H1 (cell line): ENCODE results near the gene PXT1. TPM values are rescaled to one million over a fixed set of nuclear protein-coding genes. Genes with fewer than 3 reads are reported as not detected.

ENCODE experiments used
- CTCF ChIA-PET: fragments of 300-600 bp; sonication (Branson Sonifier 250); formaldehyde crosslinking; loops from one replicate; lab custom pipeline; 2021; ENCODE audit not compliant: partially characterized antibody; lab: Charles Lee
- POLR2A ChIA-PET: fragments of 300-600 bp; sonication (Branson Sonifier 250); formaldehyde crosslinking; loops from one replicate; lab custom pipeline; 2021; ENCODE audit warnings: inconsistent platforms; ENCODE audit not compliant: partially characterized antibody; lab: Charles Lee
- DNase-seq, 2 experiments: peaks; one replicate each; pipeline versions ENCODE4 v3.0.0 to v3.0.0-alpha.2; 2010 to 2022; ENCODE audit warnings: low spot score in 2 of 2, low read depth in 1 of 2, mixed read lengths in 1 of 2
- FAIRE-seq: peaks from 2 replicates; lab custom pipeline; 2011; peaks lifted over from hg19 to GRCh38; lab: Jason Lieb, UNC
- H2AFZ ChIP-seq: 2 replicates; pipeline ENCODE4 v1.8.1; 2012; ENCODE audit warnings: low read length, inconsistent platforms
- H2AK5ac ChIP-seq: 2 replicates; pipeline ENCODE4 v1.6.1; 2013; ENCODE audit warnings: low read depth, low read length
- H2BK120ac ChIP-seq: replicated peaks from 2 replicates; pipeline ENCODE3; 2013; ENCODE audit warnings: low read depth, low read length, inconsistent platforms
- H2BK12ac ChIP-seq: 2 replicates; pipeline ENCODE4 v1.6.1; 2013; ENCODE audit warnings: low read depth, low read length
- H2BK15ac ChIP-seq: 2 replicates; pipeline ENCODE4 v1.6.1; 2013; ENCODE audit warnings: low read length
- H2BK20ac ChIP-seq: 2 replicates; pipeline ENCODE4 v1.6.1; 2013; ENCODE audit warnings: low read length
- H2BK5ac ChIP-seq: 2 replicates; pipeline ENCODE4 v1.6.1; 2013; ENCODE audit warnings: low read depth, low read length
- H3K14ac ChIP-seq: 2 replicates; pipeline ENCODE4 v1.6.1; 2013; ENCODE audit warnings: inconsistent platforms; ENCODE audit not compliant: insufficient read length
- H3K18ac ChIP-seq: 2 replicates; pipeline ENCODE4 v1.6.1; 2013; ENCODE audit warnings: low read length; ENCODE audit errors: extremely low read depth
- H3K23ac ChIP-seq: 2 replicates; pipeline ENCODE4 v1.6.1; 2013; ENCODE audit warnings: inconsistent platforms; ENCODE audit not compliant: insufficient read length
- H3K23me2 ChIP-seq: 2 replicates; pipeline ENCODE4 v1.6.1; 2013; ENCODE audit warnings: low read depth, low read length
- H3K27ac ChIP-seq: 2 replicates; pipeline ENCODE4 v1.6.1; 2011; ENCODE audit warnings: low read depth, low read length, inconsistent platforms
- H3K27me3 ChIP-seq, 4 experiments: replicated peaks in 1 of 4; 1 replicate in 1 of 4; 2 replicates in 3 of 4; pipeline versions ENCODE4 v1.6.1 to v1.8.1; 2011 to 2013; ENCODE audit warnings: low read length in 3 of 4, mild to moderate bottlenecking in 3 of 4, inconsistent platforms in 2 of 4, mixed read lengths in 2 of 4, moderate library complexity in 1 of 4; ENCODE audit not compliant: control insufficient read depth in 3 of 4, insufficient read depth in 3 of 4; ENCODE audit errors: extremely low read depth in 1 of 4
- H3K36me3 ChIP-seq, 4 experiments: 2 replicates each; pipeline versions ENCODE4 v1.6.1 to v1.8.1; 2011 to 2013; ENCODE audit warnings: mild to moderate bottlenecking in 4 of 4, low read length in 3 of 4, moderate library complexity in 2 of 4, control low read depth in 1 of 4, inconsistent platforms in 1 of 4; ENCODE audit not compliant: insufficient read depth in 4 of 4, control insufficient read depth in 2 of 4
- H3K4ac ChIP-seq: replicated peaks from 2 replicates; pipeline ENCODE3; 2013; ENCODE audit warnings: low read length, low read depth, mixed read lengths, inconsistent platforms; ENCODE audit not compliant: insufficient read length
- H3K4me1 ChIP-seq, 4 experiments: replicated peaks in 1 of 4; 1 replicate in 1 of 4; 2 replicates in 3 of 4; pipeline versions ENCODE4 v1.6.1 to v1.8.1; 2011 to 2013; ENCODE audit warnings: low read length in 3 of 4, inconsistent platforms in 2 of 4, mixed read lengths in 1 of 4; ENCODE audit not compliant: insufficient read depth in 4 of 4, control insufficient read depth in 3 of 4
- H3K4me2 ChIP-seq, 2 experiments: 2 replicates each; pipeline versions ENCODE4 v1.6.1 to v1.8.1; 2011 to 2013; ENCODE audit warnings: low read depth in 2 of 2, low read length in 2 of 2, control low read depth in 1 of 2, inconsistent platforms in 1 of 2, mild to moderate bottlenecking in 1 of 2; ENCODE audit not compliant: insufficient read depth in 1 of 2
- H3K4me3 ChIP-seq, 4 experiments: fragments of 200-600, 300-600 bp in 1 of 4; sonication (generic), shearing (Covaris generic), sonication (Bioruptor Twin) in 1 of 4; 2 replicates each; pipeline versions ENCODE4 v1.5.1 to v1.8.1; 2011 to 2016; ENCODE audit warnings: low read length in 4 of 4, low read depth in 3 of 4, control low read depth in 2 of 4, inconsistent platforms in 2 of 4, mild to moderate bottlenecking in 2 of 4, mixed read lengths in 1 of 4, moderate library complexity in 1 of 4; ENCODE audit not compliant: insufficient read depth in 2 of 4; ENCODE audit errors: extremely low read depth in 1 of 4
- H3K56ac ChIP-seq: replicated peaks from 2 replicates; pipeline ENCODE3; 2013; ENCODE audit warnings: low read depth, mild to moderate bottlenecking, mixed read lengths, low read length, inconsistent platforms; ENCODE audit not compliant: insufficient read length
- H3K79me1 ChIP-seq: 2 replicates; pipeline ENCODE4 v1.6.1; 2013; ENCODE audit warnings: low read depth, low read length, control low read depth
- H3K79me2 ChIP-seq, 2 experiments: 2 replicates each; pipeline versions ENCODE4 v1.6.1 to v1.8.1; 2012 to 2013; ENCODE audit warnings: low read length in 2 of 2, mild to moderate bottlenecking in 2 of 2, inconsistent platforms in 1 of 2; ENCODE audit not compliant: insufficient read depth in 2 of 2, control insufficient read depth in 1 of 2
- H3K9ac ChIP-seq, 4 experiments: replicated peaks in 1 of 4; 1 replicate in 1 of 4; 2 replicates in 3 of 4; pipeline versions ENCODE4 v1.6.1 to v1.8.1; 2011 to 2013; ENCODE audit warnings: low read depth in 3 of 4, low read length in 3 of 4, control low read depth in 2 of 4, mild to moderate bottlenecking in 2 of 4, moderate library complexity in 2 of 4, inconsistent platforms in 1 of 4; ENCODE audit errors: extremely low read depth in 1 of 4
- H3K9me3 ChIP-seq, 2 experiments: 2 replicates each; pipeline versions ENCODE4 v1.6.1 to v1.8.1; 2012 to 2013; ENCODE audit warnings: mild to moderate bottlenecking in 2 of 2, moderate library complexity in 2 of 2, control low read depth in 1 of 2, inconsistent platforms in 1 of 2, low read depth in 1 of 2, low read length in 1 of 2, mixed read lengths in 1 of 2; ENCODE audit not compliant: insufficient read depth in 2 of 2
- H4K20me1 ChIP-seq, 2 experiments: replicated peaks in 1 of 2; 2 replicates each; pipeline versions ENCODE3 to v1.8.1; 2011 to 2013; ENCODE audit warnings: inconsistent platforms in 2 of 2, low read length in 2 of 2, mild to moderate bottlenecking in 1 of 2; ENCODE audit not compliant: insufficient read depth in 2 of 2, control insufficient read depth in 1 of 2
- H4K5ac ChIP-seq: 2 replicates; pipeline ENCODE4 v1.6.1; 2013; ENCODE audit warnings: low read length, low read depth, mixed read lengths, inconsistent platforms; ENCODE audit not compliant: insufficient read length
- H4K8ac ChIP-seq: 2 replicates; pipeline ENCODE4 v1.8.0; 2013; ENCODE audit warnings: mild to moderate bottlenecking, moderate library complexity, low read length, inconsistent platforms; ENCODE audit not compliant: insufficient read depth; ENCODE audit errors: extremely low read depth
- H4K91ac ChIP-seq: replicated peaks from 2 replicates; pipeline ENCODE3; 2013; ENCODE audit warnings: low read length, mixed read lengths, inconsistent platforms; ENCODE audit not compliant: insufficient read length
- ASH2L ChIP-seq: fragments of 200-600, 300-600 bp; sonication (generic); IDR thresholded peaks from one replicate; pipeline ENCODE4 v1.7.1; 2017; ENCODE audit warnings: low read length
- CBX5 ChIP-seq: fragments of 300-800, 300-1000 bp; sonication (generic); IDR thresholded peaks from 2 replicates; pipeline ENCODE4 v1.7.1; 2016; ENCODE audit warnings: antibody characterized with exemption, low read length, low read depth
- CHD2 ChIP-seq: IDR thresholded peaks from 2 replicates; pipeline ENCODE4 v1.6.1; 2012; ENCODE audit warnings: low read length, improper control_type of control experiment
- EGR1 ChIP-seq: IDR thresholded peaks from 2 replicates; pipeline ENCODE4 v1.6.1; 2011; ENCODE audit warnings: low read depth, low read length, borderline replicate concordance
- FOSL1 ChIP-seq: IDR thresholded peaks from 2 replicates; pipeline ENCODE4 v1.6.1; 2011; ENCODE audit warnings: mild to moderate bottlenecking, low read depth, low read length, moderate library complexity; ENCODE audit not compliant: insufficient read depth
- JUN ChIP-seq: IDR thresholded peaks from 2 replicates; pipeline ENCODE4 v1.6.1; 2011; ENCODE audit warnings: low read depth, mild to moderate bottlenecking, improper control_type of control experiment, low read length
- JUND ChIP-seq: IDR thresholded peaks from 2 replicates; pipeline ENCODE4 v1.6.1; 2011; ENCODE audit warnings: mild to moderate bottlenecking, improper control_type of control experiment, low read length
- MAFK ChIP-seq: IDR thresholded peaks from 2 replicates; pipeline ENCODE4 v1.6.1; 2012; ENCODE audit warnings: low read depth, mild to moderate bottlenecking, improper control_type of control experiment, low read length
- NANOG ChIP-seq: IDR thresholded peaks from 2 replicates; pipeline ENCODE4 v1.6.1; 2011; ENCODE audit warnings: low read length, low read depth, mild to moderate bottlenecking, inconsistent platforms; ENCODE audit not compliant: insufficient read depth, poor library complexity, severe bottlenecking
- PHF8 ChIP-seq: fragments of 200-600 bp; sonication (generic); conservative IDR thresholded peaks from 2 replicates; pipeline ENCODE4 v1.7.1; 2012; ENCODE audit warnings: low read depth, mild to moderate bottlenecking, inconsistent platforms, low read length, moderate library complexity
- SIN3A ChIP-seq, 2 experiments: IDR thresholded peaks in 1 of 2; conservative IDR thresholded peaks in 1 of 2; 2 replicates each; pipeline ENCODE4 v1.6.1; 2011 to 2012; ENCODE audit warnings: low read length in 2 of 2, improper control_type of control experiment in 1 of 2, low read depth in 1 of 2, mild to moderate bottlenecking in 1 of 2
- SIRT6 ChIP-seq: IDR thresholded peaks from one replicate; pipeline ENCODE4 v1.7.1; 2012; ENCODE audit warnings: low read length, inconsistent platforms
- SIX5 ChIP-seq: IDR thresholded peaks from 2 replicates; pipeline ENCODE4 v1.6.1; 2011; ENCODE audit warnings: mild to moderate bottlenecking, low read depth, low read length
- SUZ12 ChIP-seq: fragments of 200-600 bp; sonication (generic); IDR thresholded peaks from 2 replicates; pipeline ENCODE4 v1.6.1; 2012; ENCODE audit warnings: mild to moderate bottlenecking, inconsistent platforms, low read length, moderate library complexity, mixed read lengths
- TAF7 ChIP-seq: optimal IDR thresholded peaks from 2 replicates; pipeline ENCODE3; 2011; ENCODE audit warnings: low read depth, mild to moderate bottlenecking, inconsistent platforms, low read length, moderate library complexity, borderline replicate concordance
- TBP ChIP-seq: IDR thresholded peaks from 2 replicates; pipeline ENCODE4 v1.6.1; 2011; ENCODE audit warnings: low read depth, low read length, improper control_type of control experiment
- WGBS, 2 experiments: shearing (Covaris generic) in 1 of 2; methylation state at CpG; one replicate each; pipeline versions ENCODE4 v1.1.6 to v1.1.7; 2013 to 2015; ENCODE audit warnings: low lambda C conversion rate in 2 of 2, mixed read lengths in 2 of 2, inconsistent platforms in 1 of 2, low coverage in 1 of 2, missing lambda C conversion rate in 1 of 2; ENCODE audit not compliant: insufficient replicate concordance in 2 of 2, insufficient coverage in 1 of 2, insufficient read length in 1 of 2; ENCODE audit errors: extremely low coverage in 1 of 2, missing lambda C conversion rate in 1 of 2; 5-methylcytosine and 5-hydroxymethylcytosine counted together
- polyA plus RNA-seq, 7 experiments: library from polyadenylated mRNA; depleted of rRNA in 3 of 7; stranded (reverse) in 5 of 7; unstranded in 2 of 7; fragments of >200 nt in 5 of 7; fragments of 200-250 nt in 2 of 7; gene quantifications; 1 replicate in 5 of 7; 2 replicates in 1 of 7; 4 replicates in 1 of 7; pipeline versions ENCODE4 v1.2.1 to v1.2.3, GENCODE V29; 2011 to 2013; ENCODE audit warnings: missing spikeins in 2 of 7, mixed read lengths in 2 of 7
- total RNA-seq: library from RNA; stranded (reverse); fragmentation: NEBNext Ultra II Directional; extraction: Animal tissue kit (Norgen Biotek cat#: 25700); gene quantifications from 2 replicates; pipeline ENCODE4 v1.2.1, GENCODE V29; 2021

PXT1 gene
- total and polyA plus RNA-seq, 2 of the 8 experiments (the other 6 are each of a cell fraction or from before 2014, with no cell fraction given): 0.06 TPM; not detected in 1

- no peak for FAIRE-seq
- TF ChIP-seq CBX5: no peak
- TF ChIP-seq JUND: no peak
- no peak for TF ChIP-seq MAFK
- no peak for TF ChIP-seq CHD2
- no peak for TF ChIP-seq PHF8
- TF ChIP-seq ASH2L: no peak
- no peak for TF ChIP-seq SUZ12
- no peak for TF ChIP-seq SIX5
- no peak for TF ChIP-seq SIN3A (conservative IDR thresholded peaks at IDR 0.05 in 1 of 2, IDR thresholded peaks at IDR 0.05 in 1 of 2; ENCODE audit: low read depth in 1 of 2, low read length in 2 of 2)
- no peak for TF ChIP-seq TBP
- no peak for TF ChIP-seq NANOG
- TF ChIP-seq SIRT6: no peak
- no peak for TF ChIP-seq JUN
- TF ChIP-seq FOSL1: no peak
- TF ChIP-seq EGR1: no peak
- TF ChIP-seq TAF7: no peak
Observed at GRCh38 chr6:36349240-36349639, 93.4 kb downstream of the PXT1 start.

More at GRCh38 chr6:36349240-36349639, 93.4 kb downstream of the PXT1 start:
- Histone ChIP-seq H2AFZ (no peak overlapping the region), H2BK15ac (no peak overlapping the region), H4K20me1 (no peaks in the 10 kb centered on the region), H3K4me2 (no peak overlapping the region), H3K18ac (no peak overlapping the region), H3K23ac (no peak overlapping the region), H2BK5ac (no peak overlapping the region), H3K79me1 (no peaks in the 10 kb centered on the region), H4K91ac (no peak overlapping the region), H2BK12ac (no peak overlapping the region), H4K8ac (no peak overlapping the region), H3K36me3 (no peaks in the 10 kb centered on the region), H3K27me3 (no peaks in the 10 kb centered on the region), H3K4me3 (no peak overlapping the region), H2AK5ac (no peak overlapping the region), H3K14ac (no peak overlapping the region), H3K4ac (no peak overlapping the region), H3K9me3 (no peaks in the 10 kb centered on the region), H2BK20ac (no peak overlapping the region), H3K9ac (no peak overlapping the region), H3K27ac (no peak overlapping the region), H3K79me2 (no peaks in the 10 kb centered on the region), H3K56ac (no peak overlapping the region), H3K4me1 (no peaks in the 10 kb centered on the region), H2BK120ac (no peak overlapping the region), H3K23me2 (no peaks in the 10 kb centered on the region), H4K5ac (no peak overlapping the region)
- ChIA-PET CTCF (interaction anchor here (0.6 to 2.7 kb wide), 4 partner anchors 8 to 49 kb away, joined by 4 to 16 read pairs (median 4); no protein-coding TSS in a partner anchor), POLR2A (no interaction called here)
- 94% methylated on average over 6 of the region's 6 CpGs; no CpG with 5 or more reads in 1 of the 2 experiments for WGBS, 2 experiments
- no peak for DNase-seq
